HG02981 (cell line): ENCODE data around the gene TTLL6.

Source experiments
- ATAC-seq: cut with Tn5 transposase; IDR thresholded peaks from one replicate; pipeline ENCODE4 v1.9.1; 2021; ENCODE audit warnings: mild to moderate bottlenecking, moderate library complexity; ENCODE audit not compliant: unreplicated experiment

Gene TTLL6

DNA sequence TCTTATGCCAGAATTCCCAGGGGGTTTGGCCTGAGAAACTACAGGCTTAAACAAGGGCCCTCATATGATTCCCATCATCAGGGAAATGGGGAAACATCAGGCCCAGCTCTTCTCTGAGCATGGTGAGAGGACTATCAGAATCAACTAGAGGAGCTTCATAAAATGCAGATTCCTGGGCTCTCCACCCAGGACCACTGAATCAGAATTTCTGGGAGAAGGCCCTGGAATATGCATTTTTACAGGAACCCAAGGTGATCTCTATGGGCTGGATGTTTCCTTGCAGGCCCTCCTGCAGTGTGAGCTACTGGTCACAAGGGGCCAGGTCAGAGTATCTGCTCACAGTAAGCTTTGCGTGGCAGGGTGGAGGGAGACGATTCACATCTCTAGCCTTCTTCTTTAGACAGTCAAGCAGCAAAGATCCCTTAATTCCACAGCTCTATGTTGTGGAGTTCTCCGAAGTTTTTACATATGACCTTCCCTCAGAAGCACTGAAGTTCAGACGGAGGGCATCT is 49.7 kb downstream of the TTLL6 start:
- no peak for ATAC-seq

DNA sequence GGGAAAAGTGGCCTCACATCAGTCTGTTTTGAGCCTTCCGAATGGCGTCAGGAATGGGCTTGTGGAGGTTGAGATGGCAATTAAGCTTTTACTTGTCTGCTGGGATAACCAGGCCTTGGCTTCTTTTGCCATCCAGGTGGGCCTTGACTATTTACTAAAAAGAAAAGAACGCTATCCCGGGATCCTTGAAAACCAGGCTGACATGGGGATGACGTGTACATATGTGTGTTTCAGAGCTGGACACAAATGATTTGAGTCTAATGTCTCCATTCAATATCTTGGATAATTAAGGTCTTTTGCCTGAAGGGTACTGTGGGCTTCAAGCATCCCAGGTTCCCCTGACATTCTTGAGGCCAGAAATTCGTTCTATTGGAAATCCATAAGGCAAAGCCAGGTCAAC is 55.9 kb downstream of the TTLL6 start:
- no peak for ATAC-seq

- ATAC-seq: no peak
Observed at GRCh38 chr17:48760411-48760810, 56.6 kb downstream of the TTLL6 start.

GRCh38 chr17:48759288-48759687 is 57.7 kb downstream of the TTLL6 start:
- ATAC-seq: no peak

GRCh38 chr17:48757524-48757961 is 59.5 kb downstream of the TTLL6 start:
- no peak for ATAC-seq

DNA sequence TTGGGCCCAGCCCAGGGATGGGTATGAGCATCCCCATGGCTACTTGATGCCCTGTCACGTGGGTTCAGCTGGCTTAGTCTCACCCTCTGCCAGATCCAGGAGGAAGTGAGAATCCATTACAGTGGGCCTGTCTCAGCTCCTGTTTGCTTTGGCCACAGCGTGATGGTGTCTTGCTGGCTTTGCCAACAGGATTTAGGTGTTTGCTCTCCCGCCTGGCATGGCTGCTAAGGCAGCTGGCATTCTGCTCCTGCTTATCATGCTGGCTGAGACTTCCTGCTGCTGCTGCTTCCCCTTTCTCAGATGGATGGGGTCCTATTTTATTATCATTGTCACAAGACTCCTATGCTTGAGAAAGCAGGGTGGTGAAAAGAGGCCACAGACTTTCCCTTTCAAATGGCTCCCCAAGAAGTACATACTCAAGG is 60.2 kb downstream of the TTLL6 start:
- ATAC-seq: no peak

- no peak for ATAC-seq
Observed at GRCh38 chr17:48755356-48755755, 61.7 kb downstream of the TTLL6 start.

- no peak for ATAC-seq
Observed at GRCh38 chr17:48754500-48755261, 62.3 kb downstream of the TTLL6 start.

GRCh38 chr17:48753794-48754499 is 63.1 kb downstream of the TTLL6 start:
- no peak for ATAC-seq

GRCh38 chr17:48752399-48753288 is 64.4 kb downstream of the TTLL6 start:
- ATAC-seq: no peak

- no peak for ATAC-seq
Observed at GRCh38 chr17:48751733-48752398, 65.2 kb downstream of the TTLL6 start.

DNA sequence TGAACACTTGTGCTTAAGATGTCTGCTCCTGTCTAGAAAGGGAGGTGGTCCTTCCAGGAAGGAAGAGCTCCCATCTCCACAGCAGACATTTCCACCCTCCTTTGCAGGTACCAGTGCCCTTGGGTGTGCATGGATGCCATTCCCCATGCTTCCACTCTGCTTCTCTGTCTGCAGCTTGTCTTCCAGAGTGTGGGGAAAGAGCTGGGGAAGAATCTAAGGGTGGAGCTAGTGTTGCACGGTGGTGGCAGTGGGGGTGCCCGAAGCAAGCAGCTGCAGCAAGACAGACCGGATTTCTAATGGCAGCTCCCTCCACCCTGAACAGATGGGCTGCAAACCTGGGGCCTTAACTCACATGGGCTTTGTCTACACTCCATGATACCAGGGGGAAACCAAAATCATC is 65.9 kb downstream of the TTLL6 start:
- ATAC-seq: no peak

DNA sequence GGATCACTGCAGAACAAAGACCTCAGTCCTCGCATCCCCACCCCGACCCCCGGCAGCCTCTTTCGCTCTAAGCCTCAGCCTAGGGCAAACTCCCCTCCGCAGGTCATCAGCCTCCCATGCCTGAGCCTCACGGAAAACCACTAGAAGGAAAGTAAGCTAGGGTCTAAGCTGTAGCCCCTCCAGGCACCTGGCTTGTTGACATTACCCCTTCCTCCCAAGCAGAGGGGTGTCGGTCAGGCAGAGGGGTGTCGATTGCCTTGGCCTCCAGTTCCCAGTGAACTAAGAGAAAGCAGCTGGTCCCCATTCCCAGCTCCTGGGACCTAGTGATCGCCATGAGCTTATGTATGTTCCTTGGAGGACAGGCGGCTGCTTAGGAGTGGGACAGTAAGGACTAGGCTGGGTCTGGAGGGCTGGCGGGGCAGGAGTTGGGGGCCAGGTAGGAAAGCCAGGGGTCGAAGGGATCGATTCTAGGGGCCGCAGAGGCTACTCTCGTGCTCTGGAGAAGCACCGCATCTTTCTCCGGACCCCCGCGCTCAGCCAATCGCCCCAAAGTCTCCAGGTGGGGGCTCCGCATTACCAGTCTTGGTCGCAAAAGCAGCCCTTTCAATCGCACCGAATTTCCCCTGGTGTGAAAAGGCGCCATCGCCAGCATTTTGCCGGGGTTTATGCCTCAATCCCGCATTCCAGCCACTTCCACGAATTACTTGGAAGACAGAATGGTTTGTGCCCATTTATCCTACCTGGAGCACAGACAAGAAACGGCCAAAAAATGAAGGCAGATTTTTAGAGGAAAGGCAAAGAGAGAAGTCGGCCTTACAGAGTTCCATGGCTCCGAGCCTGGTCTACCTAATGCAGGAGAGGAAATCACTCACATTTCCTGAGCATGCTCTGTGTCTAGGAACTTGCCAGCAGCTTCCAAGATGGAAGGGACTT is 67.1 kb downstream of the TTLL6 start:
- no peak for ATAC-seq

DNA sequence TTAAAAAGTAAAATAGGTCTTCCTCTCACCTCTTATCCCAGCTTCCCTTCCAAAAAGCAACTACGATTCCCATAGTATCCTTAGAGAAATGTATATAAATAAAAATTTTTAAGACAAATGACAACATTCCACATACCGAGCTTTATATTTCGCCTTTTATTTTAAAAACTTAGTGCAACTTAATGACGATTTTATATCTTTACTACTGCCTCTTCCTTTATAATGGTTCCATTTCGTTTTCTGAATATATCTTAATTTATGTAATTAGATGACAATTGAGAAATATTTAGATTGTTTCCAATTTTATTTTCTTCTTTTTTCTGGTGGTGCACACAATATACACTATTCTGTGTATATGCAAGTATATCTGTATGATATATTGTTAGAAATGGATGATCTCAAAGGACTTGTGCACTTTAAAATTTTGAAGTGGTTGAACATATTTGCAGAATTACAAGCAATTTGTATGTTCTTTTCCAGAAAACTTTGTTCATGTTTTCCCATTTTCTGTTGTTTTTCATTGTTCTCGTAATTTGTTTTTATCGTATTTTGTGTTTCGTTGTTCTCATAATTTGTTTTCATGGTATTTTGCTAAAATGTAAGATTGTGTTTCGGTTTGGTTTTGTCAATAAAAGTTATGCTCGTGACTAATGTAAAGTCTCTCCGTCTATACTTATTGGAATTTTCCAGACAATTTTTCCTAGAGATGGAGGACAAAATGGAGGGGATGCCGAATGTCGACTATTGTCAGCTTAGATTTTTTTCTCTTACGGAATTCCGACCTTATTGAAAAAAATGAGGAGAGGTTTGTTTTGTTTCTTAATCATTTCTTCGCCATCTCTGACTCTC is 68.1 kb downstream of the TTLL6 start:
- ATAC-seq: no peak

GRCh38 chr17:48747445-48748363 is 69.3 kb downstream of the TTLL6 start:
- ATAC-seq: no peak

GRCh38 chr17:48746916-48747444 is 70.0 kb downstream of the TTLL6 start:
- no peak for ATAC-seq
